ENCODE data around the gene TRIM52.

DNA sequence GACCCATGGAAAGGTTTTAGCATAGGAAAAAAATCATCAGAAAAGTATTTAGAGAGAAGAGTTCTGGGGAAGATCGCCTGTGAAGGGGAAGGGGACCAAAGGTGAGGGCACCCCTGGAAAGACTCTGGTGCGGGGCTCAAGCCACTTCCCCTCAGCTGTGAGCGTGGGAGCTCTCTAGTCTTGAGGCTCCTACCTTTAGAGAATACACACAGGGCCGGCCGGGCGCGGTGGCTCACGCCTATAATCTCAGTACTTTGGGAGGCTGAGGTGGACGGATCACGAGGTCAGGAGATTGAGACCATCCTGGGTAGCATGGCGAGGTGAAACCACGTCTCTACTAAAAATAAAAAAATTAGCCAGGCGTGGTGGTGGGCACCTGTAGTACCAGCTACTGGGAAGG is 30.9 kb downstream of the TRIM52 start:
- TF ChIP-seq POLR2A (IDR thresholded peaks at IDR 0.05), result no peak
- no peak for TF ChIP-seq CTCF (IDR thresholded peaks at IDR 0.05)

Data from esophagus squamous epithelium (tissue), 4 donors.